Embryonic facial prominence (tissue), 1 donor: ENCODE measurements around the gene PHKA1.
A peak's percentile ranks its signal among the peaks of the same experiment; 100 is the strongest.
"Not testable (repeated sequence)": the region's sequence is repeated elsewhere in the genome, so short reads cannot be mapped to it uniquely, and the experiment has no call there.

ENCODE experiments used
- DNase-seq: peaks from one replicate; pipeline ENCODE4 v3.0.0-alpha.2; 2016; ENCODE audit errors: extremely low spot score

Gene PHKA1

DNA sequence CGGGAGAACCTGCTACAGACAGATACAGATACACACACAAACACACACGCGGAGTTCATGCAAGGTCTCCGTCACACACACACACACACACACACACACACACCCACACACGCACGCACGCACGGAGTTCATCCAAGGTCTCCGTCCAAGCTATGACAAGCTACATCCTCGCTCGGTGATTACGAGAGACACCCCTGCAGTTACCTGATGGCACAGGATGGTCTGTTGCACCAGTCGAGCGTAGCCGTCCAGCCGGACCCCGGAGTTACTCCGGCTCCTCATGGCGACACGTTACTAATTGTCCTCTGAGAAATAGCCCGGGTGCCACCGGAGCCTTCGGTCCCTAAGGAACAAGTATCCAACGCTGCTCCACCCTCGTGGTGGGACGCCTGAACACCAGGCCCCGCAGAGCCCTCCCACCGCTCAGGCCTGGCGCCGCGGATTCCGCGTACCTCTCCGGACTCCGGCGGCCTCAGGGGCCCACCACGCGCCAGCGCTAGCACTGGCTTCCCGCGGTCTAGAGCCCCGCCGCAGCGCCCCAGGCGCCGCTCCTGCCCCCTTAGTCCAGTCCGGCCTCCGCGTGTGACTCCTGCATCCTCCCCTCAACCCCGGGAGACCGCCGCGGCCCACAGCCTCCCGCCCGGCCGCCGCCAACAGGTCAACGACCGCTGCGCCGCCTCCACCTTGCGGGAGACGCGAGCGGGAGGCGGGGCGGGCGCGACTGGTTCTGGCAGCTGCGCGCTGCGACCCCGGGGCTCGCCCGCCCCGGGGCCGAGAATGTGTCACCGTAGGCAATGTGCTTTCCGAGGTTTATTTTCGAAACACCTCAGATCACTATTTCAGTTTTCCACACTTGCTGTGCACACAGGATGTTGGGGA is at the start of gene PHKA1:
TSS of gene PHKA1 (minus strand) at position 708 of the 879 bp plus-strand sequence. CDS start at position 282, 426 bp downstream.
- not testable (repeated sequence) for DNase-seq

GRCh38 chrX:72760454-72760853 is 46.3 kb upstream of the PHKA1 start:
- DNase-seq, result not testable (repeated sequence)

GRCh38 chrX:72748545-72748944 is 34.4 kb upstream of the PHKA1 start:
- DNase-seq, result not testable (repeated sequence)

- DNase-seq, result not testable (repeated sequence)
Measured at GRCh38 chrX:72745546-72745945, 31.4 kb upstream of the PHKA1 start.

GRCh38 chrX:72735561-72735960 is 21.5 kb upstream of the PHKA1 start:
- no peak for DNase-seq

DNA sequence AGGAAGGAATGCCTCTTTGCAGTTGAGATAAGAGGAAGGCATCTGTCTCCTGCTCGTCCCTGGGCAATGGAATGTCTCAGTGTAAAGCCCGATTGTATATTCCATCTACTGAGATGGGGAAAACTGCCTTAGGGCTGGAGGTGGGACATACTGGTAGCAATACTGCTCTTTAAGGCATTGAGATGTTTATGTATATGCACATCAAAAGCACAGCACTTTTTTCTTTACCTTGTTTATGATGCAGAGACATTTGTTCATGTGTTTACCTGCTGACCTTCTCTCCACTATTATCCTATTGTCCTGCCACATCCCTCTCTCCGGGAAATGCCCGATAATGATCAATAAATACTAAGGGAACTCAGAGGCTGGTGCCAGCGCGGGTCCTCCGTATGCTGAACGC is 19.5 kb upstream of the PHKA1 start:
- DNase-seq, result not testable (repeated sequence)

DNA sequence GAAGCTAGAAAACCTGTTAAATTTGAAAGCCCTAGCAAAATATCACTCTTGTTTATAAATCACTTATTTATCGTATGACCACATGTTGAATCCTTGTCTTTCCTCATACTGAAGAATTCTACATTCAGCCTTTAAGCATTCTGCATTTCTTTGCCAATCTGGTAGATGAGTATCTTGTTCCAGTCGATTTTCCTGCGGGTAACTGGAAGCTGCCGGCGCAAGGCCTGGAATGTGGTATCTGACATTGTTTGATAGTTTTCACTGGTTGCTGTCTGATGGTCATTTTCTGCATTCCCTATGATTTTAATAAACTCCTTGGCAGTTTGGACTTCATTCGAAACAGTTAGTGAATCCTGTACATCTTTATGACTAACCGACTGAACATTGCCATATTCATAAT is 13.7 kb upstream of the PHKA1 start:
- no peak for DNase-seq

- no peak for DNase-seq
Measured at GRCh38 chrX:72716766-72717165, 2.7 kb upstream of the PHKA1 start.

GRCh38 chrX:72715546-72715945 is 1.4 kb upstream of the PHKA1 start:
- no peak for DNase-seq

DNA sequence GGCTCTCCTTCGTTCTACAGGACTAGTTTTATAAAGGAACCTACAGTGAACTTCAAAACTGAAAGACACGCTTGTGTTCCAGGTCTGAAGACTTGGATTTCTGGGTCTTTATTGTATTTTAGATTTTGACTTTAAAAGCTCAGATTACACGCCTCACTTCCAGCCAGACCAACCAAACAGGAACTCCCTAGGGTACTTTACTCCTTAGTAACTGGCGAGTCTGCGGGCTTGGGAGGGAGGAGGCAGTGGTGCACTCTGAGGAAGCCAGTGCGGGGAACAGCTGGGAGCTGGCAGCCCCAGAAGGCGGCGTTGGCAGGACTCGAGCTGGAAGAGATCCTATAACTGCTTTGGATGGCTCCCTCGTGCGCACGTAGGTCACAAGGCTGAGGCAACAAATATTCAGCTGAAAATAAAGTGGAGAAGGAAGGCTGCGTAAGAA is 391 bp upstream of the PHKA1 start:
- peak; percentile 12 for DNase-seq

DNA sequence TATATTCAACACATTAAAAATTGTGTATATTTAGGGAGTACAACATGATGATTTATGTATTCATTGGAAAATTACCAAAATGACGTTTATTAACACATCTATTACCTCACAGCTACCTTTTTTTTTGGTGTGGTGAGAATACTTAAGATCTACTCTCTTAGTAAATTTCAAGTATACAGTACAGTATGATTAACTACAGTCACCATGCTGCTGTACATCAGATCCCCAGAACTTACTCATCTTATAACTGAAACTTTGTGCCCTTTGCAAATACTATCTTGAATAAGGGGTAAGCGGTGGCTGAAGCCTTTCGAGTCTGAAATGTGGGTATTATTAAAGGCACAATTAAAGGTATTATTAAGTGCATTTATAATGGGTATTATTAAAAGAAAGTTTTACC is 976 bp downstream of the PHKA1 start:
- DNase-seq, result no peak

DNA sequence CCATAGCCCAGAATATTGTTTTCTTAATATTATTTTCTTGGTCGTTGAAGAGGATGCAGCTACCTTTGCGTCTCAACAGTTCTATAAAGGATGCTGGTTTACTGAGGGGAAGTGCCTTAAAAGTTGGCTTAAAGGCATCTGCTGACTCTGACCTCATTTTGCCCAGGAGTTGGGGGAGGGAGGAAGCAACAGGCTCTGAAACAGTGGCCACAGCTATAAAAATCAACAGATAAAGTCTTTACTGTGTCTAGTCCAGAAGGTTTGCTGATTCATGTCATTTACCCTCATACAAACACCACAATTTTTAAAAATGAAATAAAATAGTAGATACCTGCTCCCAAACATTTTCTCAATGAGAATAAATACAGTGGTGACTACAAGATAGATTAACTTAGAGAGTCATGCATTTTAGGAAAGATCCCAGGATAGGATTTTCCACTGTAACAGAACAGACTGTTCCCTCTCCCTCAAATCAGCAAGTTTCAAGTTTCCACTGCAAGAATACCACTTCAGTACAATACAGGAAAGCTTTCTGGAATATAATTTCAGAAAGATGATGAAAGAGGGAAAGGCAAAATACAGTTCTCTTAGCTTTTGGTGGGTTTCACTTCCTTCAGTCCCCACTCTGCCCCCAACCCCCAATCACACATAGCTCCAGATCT is 1.9 kb downstream of the PHKA1 start:
- DNase-seq, result no peak

DNA sequence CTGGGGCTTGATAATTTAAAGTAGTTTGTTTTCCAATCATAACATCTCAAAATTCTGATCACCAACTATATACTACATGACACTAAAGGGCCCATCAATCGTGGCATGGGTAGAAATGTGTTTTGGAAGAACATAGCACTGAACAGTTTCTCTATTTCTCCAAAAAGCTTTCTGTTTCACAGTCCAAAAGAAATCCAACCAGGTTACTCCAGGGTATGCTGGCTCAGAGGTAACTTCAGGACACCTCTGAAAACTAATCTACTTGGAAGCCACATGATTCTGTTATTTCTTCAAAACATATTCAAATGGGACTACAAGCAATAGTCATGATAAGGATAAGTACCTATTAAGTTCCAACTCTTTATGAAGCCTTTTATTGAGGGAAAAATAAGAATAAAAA is 8.3 kb downstream of the PHKA1 start:
- no peak for DNase-seq

GRCh38 chrX:72705111-72705510 is 9.0 kb downstream of the PHKA1 start:
- no peak for DNase-seq

DNA sequence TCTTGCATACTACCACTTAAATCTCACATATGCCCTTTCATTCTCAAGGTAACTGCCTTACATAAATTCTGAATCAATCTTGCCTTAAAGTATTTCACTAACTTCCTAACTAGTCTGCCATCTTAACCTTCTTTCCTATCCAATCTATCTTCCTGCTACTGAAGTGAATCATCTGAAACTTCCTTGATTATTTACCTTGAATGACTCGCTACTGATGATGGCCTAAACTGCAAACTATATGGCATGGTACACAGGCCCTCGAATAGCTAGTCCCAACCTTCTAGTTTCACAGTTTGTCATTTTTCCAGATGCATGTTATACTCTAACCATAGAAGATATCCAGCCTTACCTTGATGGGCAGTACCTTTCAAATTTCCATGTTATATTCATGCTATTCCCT is 19.9 kb downstream of the PHKA1 start:
- DNase-seq, result no peak

GRCh38 chrX:72693477-72693876 is 20.6 kb downstream of the PHKA1 start:
- no peak for DNase-seq

- no peak for DNase-seq
Measured at GRCh38 chrX:72687396-72687795, 26.7 kb downstream of the PHKA1 start.

GRCh38 chrX:72685810-72686456 is 28.2 kb downstream of the PHKA1 start:
- no peak for DNase-seq

- DNase-seq, result no peak
Measured at GRCh38 chrX:72685018-72685417, 29.1 kb downstream of the PHKA1 start.

DNA sequence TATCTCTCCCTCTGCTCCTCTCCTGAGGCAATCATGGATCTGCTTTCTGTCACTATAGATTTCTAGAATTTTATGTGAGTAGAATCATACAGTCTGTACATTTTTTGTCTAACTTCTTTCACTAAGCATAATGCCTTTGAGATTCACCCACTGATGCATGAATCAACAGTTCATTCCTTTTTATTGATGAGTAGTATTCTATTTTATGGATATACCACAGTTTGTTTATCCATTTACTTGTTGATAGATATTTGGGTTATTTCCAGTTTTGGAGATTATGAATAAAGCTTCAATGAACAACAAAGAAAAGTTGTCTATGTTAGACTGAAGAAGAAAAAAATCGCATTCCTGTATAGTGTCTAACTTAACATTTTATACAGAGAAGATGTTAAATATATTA is 30.5 kb downstream of the PHKA1 start:
- DNase-seq, result no peak

DNA sequence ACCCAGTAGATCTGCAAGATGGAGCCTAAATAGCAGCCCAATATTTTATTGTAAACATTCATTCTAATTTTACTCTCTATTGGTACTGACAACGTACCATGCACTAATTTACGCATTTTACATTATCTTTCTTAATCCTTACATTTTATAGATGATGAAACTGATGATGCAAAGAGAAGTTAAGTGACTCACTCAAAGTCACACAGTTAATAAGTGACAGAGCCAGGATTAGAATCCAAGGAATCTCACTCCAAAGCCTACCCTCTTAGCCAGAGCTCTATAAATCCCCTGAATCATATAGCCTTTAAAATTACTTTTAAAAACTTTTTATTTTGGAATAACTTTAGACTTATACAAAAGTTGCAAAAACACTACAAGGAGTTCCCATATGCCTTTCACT is 37.6 kb downstream of the PHKA1 start:
- no peak for DNase-seq

DNA sequence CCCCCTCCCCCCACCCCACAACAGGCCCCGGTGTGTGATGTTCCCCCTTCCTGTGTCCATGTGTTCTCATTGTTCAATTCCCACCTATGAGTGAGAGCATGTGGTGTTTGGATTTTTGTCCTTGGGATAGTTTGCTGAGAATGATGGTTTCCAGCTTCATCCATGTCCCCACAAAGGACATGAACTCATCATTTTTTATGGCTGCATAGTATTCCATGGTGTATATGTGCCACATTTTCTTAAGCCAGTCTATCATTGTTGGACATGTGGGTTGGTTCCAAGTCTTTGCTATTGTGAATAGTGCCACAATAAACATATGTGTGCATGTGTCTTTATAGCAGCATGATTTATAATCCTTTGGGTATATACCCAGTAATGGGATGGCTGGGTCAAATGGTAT is 40.2 kb downstream of the PHKA1 start:
- not testable (repeated sequence) for DNase-seq

DNA sequence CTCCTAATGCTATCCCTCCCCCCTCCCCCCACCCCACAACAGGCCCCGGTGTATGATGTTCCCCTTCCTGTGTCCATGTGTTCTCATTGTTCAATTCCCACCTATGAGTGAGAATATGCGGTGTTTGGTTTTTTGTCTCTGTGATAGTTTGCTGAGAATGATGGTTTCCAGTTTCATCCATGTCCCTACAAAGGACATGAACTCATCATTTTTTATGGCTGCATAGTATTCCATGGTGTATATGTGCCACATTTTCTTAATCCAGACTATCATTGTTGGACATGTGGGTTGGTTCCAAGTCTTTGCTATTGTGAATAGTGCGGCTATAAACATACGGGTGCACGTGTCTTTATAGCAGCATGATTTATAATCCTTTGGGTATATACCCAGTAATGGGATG is 44.6 kb downstream of the PHKA1 start:
- DNase-seq, result not testable (repeated sequence)
